Measurements from ENCODE around the gene UBE2D4. TPM values are rescaled to one million over a fixed set of nuclear protein-coding genes. Genes with fewer than 3 reads are reported as not detected.

Gene UBE2D4
- total RNA-seq = 14.7 TPM

DNA sequence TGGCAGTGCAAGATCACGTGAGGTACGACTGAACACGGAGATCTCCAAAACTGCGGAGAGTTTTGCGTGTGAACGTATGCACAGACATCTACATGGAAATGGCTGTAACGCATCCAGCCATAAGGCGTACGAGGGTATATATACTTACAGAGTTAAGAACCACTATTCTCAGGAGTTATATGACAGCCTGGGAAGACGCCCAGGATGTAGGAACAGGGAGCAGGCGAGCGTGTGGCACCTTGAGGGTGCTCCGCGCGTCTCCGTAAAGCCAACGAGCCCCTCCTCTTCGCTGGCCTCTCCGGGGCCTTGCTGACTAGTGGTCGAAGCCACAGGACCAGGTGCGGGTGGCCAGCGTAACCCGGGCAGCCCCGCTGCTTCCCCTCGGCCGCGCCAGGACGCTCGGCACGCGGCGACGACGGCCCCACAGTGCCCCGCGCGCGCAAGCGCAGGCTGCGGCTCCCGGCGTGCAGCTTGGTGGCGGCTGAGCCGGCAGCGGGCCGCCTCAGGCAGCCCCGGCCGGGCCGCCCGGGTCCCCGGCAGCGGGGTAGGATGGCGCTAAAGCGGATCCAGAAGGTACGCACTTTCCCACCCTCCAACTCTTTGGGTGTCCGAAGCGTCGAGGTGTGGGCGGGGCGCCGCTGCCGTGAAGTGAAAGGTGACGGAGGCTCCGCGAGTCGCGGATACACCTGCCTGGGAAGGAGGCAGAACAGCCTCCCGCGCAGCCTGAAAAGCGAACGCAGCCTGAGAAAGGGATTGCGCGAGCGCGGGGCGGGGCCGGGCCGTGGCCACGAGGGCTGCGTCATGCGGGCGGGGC, at the start of gene UBE2D4:
Gene UBE2D4 (plus strand): TSS at position 453 of the 814 bp plus-strand sequence. CDS start 97 bp downstream, at position 550.

GRCh38 chr7:43906331-43907010, 19.8 kb upstream of the UBE2D4 start, which contains the start of gene URGCP:
URGCP (minus strand) TSS chr7:43906596; CDS start chr7:43906575, 21 bp downstream.

DNA sequence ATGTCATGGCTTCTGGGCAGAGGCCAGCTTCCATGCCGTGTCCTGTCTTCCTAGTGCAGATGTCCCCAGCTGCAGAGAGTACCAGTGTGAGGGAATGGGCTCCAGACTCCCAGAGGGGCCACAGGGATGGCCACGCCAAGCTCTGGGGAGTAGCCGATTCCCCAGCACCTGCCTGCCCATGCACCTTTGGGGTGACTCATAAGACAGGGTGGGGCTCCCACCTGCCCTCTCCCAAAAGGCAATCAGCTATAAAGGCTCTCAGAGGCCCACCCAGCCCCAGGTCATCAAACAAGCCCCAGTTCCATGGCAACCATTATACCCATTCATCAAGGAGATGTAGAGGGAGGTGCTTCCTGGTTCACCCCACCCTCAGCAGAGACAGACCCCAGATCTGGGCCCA, 71.3 kb downstream of the UBE2D4 start, which contains the start of gene SPDYE1:
Gene SPDYE1 (plus strand): TSS at position 366 of the 400 bp plus-strand sequence. CDS start 2,053 bp downstream, outside the sequence.

Other genes with a start within 250 kb of the UBE2D4 start
- 130 TPM for gene COA1, start 196.9 kb upstream of the UBE2D4 start, total RNA-seq
- gene BLVRA, start 167.8 kb upstream of the UBE2D4 start, total RNA-seq = 16.3 TPM
- 18.8 TPM for gene MRPS24, start 56.9 kb upstream of the UBE2D4 start, total RNA-seq
- gene URGCP, start 19.8 kb upstream of the UBE2D4 start, total RNA-seq = 37.2 TPM
- not detected for gene SPDYE1, start 71.5 kb downstream of the UBE2D4 start, total RNA-seq
- gene DBNL, start 118.3 kb downstream of the UBE2D4 start, total RNA-seq = 82.0 TPM
- gene PGAM2, start 139.1 kb downstream of the UBE2D4 start, total RNA-seq = 2.5 TPM
- gene POLM, start 156.1 kb downstream of the UBE2D4 start, total RNA-seq = 14.4 TPM
- gene AEBP1, start 177.9 kb downstream of the UBE2D4 start, total RNA-seq = 10.3 TPM
- 56.7 TPM for gene POLD2, start 197.1 kb downstream of the UBE2D4 start, total RNA-seq
- gene MYL7, start 214.9 kb downstream of the UBE2D4 start, total RNA-seq = not detected